OCI-LY3 (cell line): Measurements from ENCODE around the gene DCTN2.

ENCODE experiments used
- CTCF ChIP-seq: fragments of 200-600, 300-600 bp; sonication (generic); IDR thresholded peaks from 2 replicates; pipeline ENCODE4 v1.5.1; 2014; ENCODE audit warnings: antibody characterized with exemption, low read length, low read depth
- EZH2phosphoT487 ChIP-seq: fragments of 200-600 bp; shearing (Covaris generic); IDR thresholded peaks from 2 replicates; pipeline ENCODE4 v1.6.1; 2018; ENCODE audit warnings: antibody characterized with exemption, mixed run types, low read depth

- TF ChIP-seq CTCF (no peak), EZH2phosphoT487 (no peak)
Observed at GRCh38 chr12:57553343-57554202, 6.6 kb upstream of the DCTN2 start.
